ENCODE results near the gene MSLN. TPM values are rescaled to one million over a fixed set of nuclear protein-coding genes. Genes with fewer than 3 reads are reported as not detected.
A peak's percentile ranks its signal among the peaks of the same experiment; 100 is the strongest.
"Not testable (repeated sequence)": the region's sequence is repeated elsewhere in the genome, so short reads cannot be mapped to it uniquely, and the experiment has no call there.

Gene MSLN
- total RNA-seq, 6 experiments from 2014 or later, result 0.17 to 0.61 (median 0.36) TPM

DNA sequence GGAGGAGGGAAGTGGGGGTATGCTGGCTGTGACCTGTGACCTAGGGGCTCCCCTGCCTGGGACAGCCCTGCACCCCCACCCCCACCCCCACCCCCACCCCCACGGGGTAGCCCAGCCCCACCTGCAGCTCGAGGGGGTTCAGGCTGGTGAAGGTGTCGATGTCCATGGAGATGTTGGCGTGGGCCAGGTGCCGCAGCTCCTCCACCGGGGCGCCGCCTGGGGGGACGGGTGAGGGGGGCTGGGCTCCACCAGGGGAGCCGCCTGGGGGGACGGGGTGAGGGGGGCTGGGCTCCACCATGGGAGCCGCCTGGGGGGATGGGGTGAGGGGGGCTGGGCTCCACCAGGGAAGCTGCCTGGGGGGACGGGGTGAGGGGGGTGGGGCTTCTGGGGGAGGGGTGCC is 9.9 kb downstream of the MSLN start:
- DNase-seq, result no peak
- TF ChIP-seq, protein P1, sequence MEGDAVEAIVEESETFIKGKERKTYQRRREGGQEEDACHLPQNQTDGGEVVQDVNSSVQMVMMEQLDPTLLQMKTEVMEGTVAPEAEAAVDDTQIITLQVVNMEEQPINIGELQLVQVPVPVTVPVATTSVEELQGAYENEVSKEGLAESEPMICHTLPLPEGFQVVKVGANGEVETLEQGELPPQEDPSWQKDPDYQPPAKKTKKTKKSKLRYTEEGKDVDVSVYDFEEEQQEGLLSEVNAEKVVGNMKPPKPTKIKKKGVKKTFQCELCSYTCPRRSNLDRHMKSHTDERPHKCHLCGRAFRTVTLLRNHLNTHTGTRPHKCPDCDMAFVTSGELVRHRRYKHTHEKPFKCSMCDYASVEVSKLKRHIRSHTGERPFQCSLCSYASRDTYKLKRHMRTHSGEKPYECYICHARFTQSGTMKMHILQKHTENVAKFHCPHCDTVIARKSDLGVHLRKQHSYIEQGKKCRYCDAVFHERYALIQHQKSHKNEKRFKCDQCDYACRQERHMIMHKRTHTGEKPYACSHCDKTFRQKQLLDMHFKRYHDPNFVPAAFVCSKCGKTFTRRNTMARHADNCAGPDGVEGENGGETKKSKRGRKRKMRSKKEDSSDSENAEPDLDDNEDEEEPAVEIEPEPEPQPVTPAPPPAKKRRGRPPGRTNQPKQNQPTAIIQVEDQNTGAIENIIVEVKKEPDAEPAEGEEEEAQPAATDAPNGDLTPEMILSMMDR (IDR thresholded peaks at IDR 0.05), result no peak
- no peaks in the 10 kb centered on the region for H3K36me3 Mint-ChIP-seq (ENCODE audit: low read depth)
- no peak overlapping the region for H3K4me3 Mint-ChIP-seq
- no peaks in the 10 kb centered on the region for H3K27me3 Mint-ChIP-seq (ENCODE audit: insufficient read depth)
- H3K4me1 Mint-ChIP-seq (ENCODE audit: low read depth), result no peaks in the 10 kb centered on the region
- H3K9me3 Mint-ChIP-seq, result no peaks in the 10 kb centered on the region
- H3K27ac Mint-ChIP-seq, result no peak overlapping the region

DNA sequence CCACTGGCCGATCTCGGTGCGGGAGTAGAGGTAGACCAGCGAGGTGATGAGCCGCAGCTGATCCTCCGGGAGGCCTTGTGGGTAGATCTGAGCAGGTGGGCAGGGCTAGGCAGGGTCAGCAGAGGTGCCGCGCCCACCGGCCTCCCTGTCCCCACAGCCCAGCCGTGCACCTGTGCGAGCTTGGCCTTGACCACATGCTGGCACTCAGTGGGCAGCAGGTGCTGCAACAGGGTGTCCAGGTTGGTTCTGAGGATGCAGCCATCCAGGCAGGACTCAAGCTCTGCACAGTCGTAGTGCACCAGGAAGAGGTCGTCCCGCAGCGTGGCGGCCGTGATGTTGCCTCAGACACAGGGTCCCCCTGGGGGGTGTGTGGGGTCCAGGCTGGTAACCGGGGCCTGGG is 12.4 kb downstream of the MSLN start:
- TF ChIP-seq, protein P1 (IDR thresholded peaks at IDR 0.05), result no peak
- Mint-ChIP-seq H3K9me3 (no peaks in the 10 kb centered on the region), H3K4me1 (ENCODE audit: low read depth) (peaks cover 5% of the 10 kb centered on the region), H3K27ac (no peak overlapping the region), H3K27me3 (ENCODE audit: insufficient read depth) (no peaks in the 10 kb centered on the region), H3K4me3 (no peak overlapping the region), H3K36me3 (ENCODE audit: low read depth) (no peaks in the 10 kb centered on the region)
- DNase-seq, result no peak

DNA sequence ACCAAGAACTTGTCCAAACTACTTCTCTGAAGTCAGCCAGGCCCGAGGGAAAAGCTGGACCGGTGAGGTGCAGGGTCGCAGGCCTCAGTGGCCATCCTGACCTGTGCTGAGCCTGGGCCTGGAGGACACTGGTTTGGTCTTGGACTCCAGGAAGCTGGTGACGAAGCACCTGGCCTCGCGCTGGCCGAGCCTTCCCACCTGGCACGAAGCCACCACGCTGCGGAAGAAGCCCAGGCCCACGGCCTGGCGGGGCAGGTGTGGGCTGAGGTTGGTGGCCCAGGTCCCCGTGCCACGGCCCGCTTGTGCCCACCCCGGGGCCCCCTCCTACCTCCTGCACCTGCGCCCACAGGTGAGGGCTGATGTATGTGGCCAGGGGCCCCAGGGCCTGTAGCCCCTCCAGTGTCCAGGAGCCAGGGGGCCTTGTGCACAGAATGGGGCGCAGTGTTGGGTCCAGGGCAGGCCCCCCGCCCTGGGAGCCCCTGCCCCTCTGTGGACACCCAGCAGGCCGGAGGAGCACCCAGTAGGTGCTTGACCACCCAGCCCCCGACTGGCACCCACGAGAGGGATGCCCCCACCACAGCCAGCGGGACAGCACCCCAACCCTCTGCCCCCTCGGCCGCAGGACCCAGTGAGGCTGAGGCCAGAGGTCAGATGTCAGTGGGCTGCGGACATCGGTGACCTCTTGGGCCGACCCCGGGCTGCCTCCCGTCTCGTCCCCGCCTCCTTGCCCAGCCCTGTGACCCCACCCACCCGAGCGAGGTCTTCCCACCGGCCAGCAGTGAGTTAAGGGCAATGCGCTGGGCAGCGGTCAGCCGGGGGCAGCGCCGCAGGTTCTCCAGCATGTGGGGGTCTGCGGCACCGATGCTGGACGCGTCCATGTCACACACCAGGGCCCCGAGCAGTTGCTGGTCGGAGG is 13.8 kb downstream of the MSLN start:
- Mint-ChIP-seq H3K27me3 (ENCODE audit: insufficient read depth) (no peaks in the 10 kb centered on the region; the same call in 1 of the 2 replicates), H3K4me1 (ENCODE audit: low read depth) (peaks cover 7% of the 10 kb centered on the region), H3K9me3 (no peaks in the 10 kb centered on the region), H3K4me3 (no peak overlapping the region), H3K36me3 (ENCODE audit: low read depth) (no peaks in the 10 kb centered on the region), H3K27ac (no peak overlapping the region)
- TF ChIP-seq, protein P1 (IDR thresholded peaks at IDR 0.05), result no peak
- no peak for DNase-seq

DNA sequence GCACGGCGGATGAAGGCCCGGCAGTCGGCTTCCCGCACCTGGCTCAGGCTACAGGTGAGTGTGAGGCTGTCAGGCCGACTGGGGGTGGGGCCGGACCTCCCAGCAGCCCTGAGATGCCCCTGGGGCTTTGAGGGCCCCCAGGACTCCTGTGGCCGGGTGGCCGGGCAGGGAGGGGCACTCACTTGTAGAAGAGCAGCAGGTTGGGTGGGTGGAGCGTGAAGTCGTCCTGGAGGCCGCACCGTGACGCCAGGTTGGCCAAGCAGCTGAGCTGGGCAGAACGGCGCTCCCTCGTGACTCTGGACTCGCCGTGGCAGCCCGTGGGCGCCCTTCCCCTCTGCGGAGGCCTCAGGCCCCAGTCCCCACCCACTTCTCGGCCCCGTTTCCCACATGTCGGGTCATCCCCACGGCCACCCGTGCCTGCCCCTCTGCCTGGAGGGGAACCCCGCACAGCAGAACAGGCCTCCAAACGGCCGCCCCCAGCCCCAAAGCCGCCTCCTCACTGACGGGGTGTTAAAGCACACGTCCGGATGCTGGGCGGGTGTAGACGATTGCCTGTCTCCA is 14.8 kb downstream of the MSLN start:
- H3K27ac Mint-ChIP-seq, result no peak overlapping the region
- H3K9me3 Mint-ChIP-seq, result no peaks in the 10 kb centered on the region
- DNase-seq, result no peak
- TF ChIP-seq, protein P1 (IDR thresholded peaks at IDR 0.05), result no peak
- H3K4me1 Mint-ChIP-seq (ENCODE audit: low read depth), result peaks cover 7% of the 10 kb centered on the region
- no peaks in the 10 kb centered on the region for H3K36me3 Mint-ChIP-seq (ENCODE audit: low read depth)
- H3K4me3 Mint-ChIP-seq, result no peak overlapping the region
- H3K27me3 Mint-ChIP-seq (ENCODE audit: insufficient read depth), result peaks cover under 1% of the 10 kb centered on the region; the same call in 1 of the 2 replicates

DNA sequence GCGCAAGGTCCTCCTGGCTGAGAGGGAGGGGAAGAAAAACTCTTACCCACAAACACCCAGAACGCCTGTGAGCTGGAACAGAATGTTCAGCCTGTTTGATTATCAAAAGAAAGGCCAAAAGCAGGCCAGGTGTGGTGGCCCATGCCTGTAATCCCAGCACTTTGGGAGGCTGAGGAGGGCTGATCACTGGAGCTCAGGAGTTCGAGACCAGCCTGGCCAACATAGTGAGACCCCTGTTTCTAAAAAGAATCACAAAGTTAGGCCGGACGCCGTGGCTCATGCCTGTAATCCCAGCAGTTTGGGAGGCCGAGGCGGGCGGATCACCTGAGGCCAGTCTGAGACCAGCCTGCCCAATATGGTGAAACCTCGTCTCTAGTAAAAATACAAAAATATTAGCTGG is 15.8 kb downstream of the MSLN start:
- H3K4me1 Mint-ChIP-seq (ENCODE audit: low read depth); H3K27me3 Mint-ChIP-seq (ENCODE audit: insufficient read depth); H3K27ac Mint-ChIP-seq; H3K9me3 Mint-ChIP-seq; H3K36me3 Mint-ChIP-seq (ENCODE audit: low read depth); DNase-seq; H3K4me3 Mint-ChIP-seq: not testable (repeated sequence)

DNA sequence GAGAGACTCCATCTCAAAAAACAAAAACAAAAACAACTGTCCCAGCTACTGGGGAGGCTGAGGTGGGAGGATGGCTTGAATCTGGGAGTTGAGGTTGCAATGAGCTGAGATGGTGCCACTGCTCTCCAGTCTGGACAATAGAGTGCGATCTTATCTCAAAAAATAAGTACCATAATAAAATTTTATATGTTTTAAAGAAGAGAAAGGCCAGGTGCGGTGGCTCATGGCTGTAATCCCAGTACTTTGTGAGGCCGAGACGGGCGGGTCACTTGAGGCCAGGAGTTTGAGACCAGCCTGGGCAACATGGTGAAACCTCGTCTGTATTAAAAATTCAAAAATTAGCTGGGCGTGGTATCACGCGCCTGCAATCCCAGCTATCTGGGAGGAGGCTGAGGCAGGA is 16.3 kb downstream of the MSLN start:
- Mint-ChIP-seq H3K36me3 (ENCODE audit: low read depth) (no peaks in the 10 kb centered on the region), H3K27ac (peak overlapping the region; percentile 33), H3K27me3 (ENCODE audit: insufficient read depth) (peaks cover 7% of the 10 kb centered on the region), H3K4me3 (no peak overlapping the region), H3K4me1 (ENCODE audit: low read depth) (peaks cover 7% of the 10 kb centered on the region), H3K9me3 (no peaks in the 10 kb centered on the region)
- TF ChIP-seq, protein P1 (IDR thresholded peaks at IDR 0.05), result no peak
- no peak for DNase-seq

All from HFFc6 (cell line).